ENCODE data around the gene PDLIM5.

The PDLIM5 gene

GRCh38 chr4:94559351-94559806, 107.6 kb downstream of the PDLIM5 start:
- no peak for DNase-seq (ENCODE audit: low spot score)

- DNase-seq (ENCODE audit: low spot score): no peak
These were observed 109.7 kb downstream of the PDLIM5 start for GRCh38 chr4:94561249-94562024.

DNA sequence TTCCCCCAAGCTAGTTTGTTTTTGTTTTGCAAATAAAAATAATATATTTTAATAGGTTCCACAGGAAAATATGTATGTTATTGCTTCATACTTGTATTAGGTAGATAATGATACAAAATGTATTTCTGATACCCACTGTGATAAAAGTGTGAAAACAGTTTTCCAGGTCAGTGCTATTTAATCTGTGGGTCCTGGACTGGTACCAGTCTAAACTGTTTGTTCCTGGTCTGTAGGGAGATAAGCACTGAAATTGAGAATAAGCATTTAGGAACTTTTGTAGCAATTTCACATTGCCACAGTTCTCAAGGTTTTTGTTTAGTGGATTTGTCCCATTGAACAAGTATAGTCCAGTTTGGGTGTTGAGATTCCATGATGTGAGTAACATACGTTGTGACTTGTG, 110.5 kb downstream of the PDLIM5 start:
- no peak for DNase-seq (ENCODE audit: low spot score)

- no peak for DNase-seq (ENCODE audit: low spot score)
These were observed 112.5 kb downstream of the PDLIM5 start for GRCh38 chr4:94564252-94564651.

DNA sequence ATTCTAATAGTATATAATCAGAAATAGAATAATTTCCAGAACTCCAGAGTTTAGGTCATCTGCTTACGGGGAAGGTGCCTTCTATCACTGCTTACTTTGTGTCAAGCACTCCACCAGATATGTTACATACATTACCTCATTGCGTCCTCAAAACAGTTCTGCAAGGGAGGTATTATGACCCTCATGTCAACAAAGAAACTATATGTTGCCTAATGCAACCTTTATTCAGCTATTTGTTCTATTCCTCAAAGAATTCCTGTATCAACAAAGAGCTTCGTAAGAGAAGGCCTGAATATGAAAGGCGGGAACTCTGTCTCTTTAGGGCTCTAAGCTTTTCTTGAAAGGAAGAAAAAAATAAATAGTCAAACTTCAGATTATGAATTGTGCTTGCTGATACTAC, 114.7 kb downstream of the PDLIM5 start:
- DNase-seq (ENCODE audit: low spot score): no peak

- DNase-seq (ENCODE audit: low spot score): no peak
These were observed 116.1 kb downstream of the PDLIM5 start for GRCh38 chr4:94567811-94568210.

DNA sequence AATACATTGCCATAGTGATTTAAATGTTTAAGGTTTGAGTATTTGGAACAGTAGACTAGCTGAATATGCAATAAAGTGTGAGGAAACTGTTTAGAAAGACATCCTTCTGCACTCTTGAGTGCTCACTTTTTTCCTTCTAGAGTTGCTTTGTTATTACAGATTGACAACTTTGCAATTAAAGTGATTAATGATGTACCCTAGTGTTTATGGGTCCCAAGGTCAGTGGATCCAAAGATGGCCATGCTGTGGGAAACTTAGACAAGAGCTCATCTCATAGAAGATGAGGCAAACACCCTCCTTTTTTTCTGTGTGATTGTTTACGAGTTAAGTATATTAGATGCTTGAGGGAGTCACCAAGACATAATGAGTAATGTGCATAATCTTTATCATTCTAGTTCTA, 118.8 kb downstream of the PDLIM5 start:
- no peak for DNase-seq (ENCODE audit: low spot score)

DNA sequence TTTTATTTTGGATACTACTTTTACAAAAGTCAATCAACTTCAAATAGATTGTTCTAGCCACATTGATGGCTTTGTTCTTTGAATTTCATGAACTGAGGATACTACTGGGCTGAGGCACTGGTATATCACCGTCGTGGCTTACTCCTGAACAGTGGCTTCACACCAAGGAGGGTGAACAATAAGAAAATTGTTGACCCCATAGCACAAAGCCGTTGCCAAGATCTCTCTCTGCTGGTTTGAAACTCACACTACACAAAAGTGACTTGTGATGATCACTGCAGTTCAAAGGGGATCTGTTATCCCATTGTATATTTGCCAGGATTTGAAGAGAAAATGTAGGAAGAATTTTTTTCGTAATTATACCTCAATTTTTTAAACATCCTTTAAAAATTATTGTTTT, 119.6 kb downstream of the PDLIM5 start:
- DNase-seq (ENCODE audit: low spot score): no peak

GRCh38 chr4:94571715-94572114, 120.0 kb downstream of the PDLIM5 start:
- DNase-seq (ENCODE audit: low spot score): no peak

GRCh38 chr4:94574050-94574449, 122.3 kb downstream of the PDLIM5 start:
- no peak for DNase-seq (ENCODE audit: low spot score)

GRCh38 chr4:94574616-94575015, 122.9 kb downstream of the PDLIM5 start:
- DNase-seq (ENCODE audit: low spot score): no peak

DNA sequence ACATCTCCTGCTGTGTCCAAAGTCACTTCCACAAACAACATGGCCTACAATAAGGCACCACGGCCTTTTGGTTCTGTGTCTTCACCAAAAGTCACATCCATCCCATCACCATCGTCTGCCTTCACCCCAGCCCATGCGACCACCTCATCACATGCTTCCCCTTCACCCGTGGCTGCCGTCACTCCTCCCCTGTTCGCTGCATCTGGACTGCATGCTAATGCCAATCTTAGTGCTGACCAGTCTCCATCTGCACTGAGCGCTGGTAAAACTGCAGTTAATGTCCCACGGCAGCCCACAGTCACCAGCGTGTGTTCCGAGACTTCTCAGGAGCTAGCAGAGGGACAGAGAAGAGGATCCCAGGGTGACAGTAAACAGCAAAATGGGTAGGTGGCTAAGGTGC, 123.9 kb downstream of the PDLIM5 start:
- DNase-seq (ENCODE audit: low spot score): no peak

DNA sequence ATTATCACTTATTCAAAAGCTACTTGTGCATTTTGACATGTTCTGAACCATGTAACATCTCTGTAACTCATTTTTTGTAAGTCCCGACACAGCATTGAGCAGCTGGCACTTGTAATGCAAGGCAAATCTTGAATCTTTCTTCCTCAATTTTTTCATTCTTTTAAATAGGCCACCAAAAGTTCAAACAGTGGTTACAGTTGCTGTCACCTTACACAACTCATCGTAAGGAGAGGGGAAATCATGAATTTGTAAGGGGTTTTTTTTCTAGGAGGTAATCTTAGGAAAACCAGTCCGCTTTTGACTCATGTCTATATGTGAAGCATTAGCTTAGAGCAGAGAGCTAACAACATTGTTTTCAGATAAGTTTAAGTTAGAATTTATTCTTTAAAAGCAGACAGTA, 124.5 kb downstream of the PDLIM5 start:
- no peak for DNase-seq (ENCODE audit: low spot score)

GRCh38 chr4:94577136-94577535, 125.4 kb downstream of the PDLIM5 start:
- no peak for DNase-seq (ENCODE audit: low spot score)

- no peak for DNase-seq (ENCODE audit: low spot score)
These were observed 126.5 kb downstream of the PDLIM5 start for GRCh38 chr4:94578195-94578594.

- DNase-seq (ENCODE audit: low spot score): no peak
These were observed 130.0 kb downstream of the PDLIM5 start for GRCh38 chr4:94581766-94582165.

DNA sequence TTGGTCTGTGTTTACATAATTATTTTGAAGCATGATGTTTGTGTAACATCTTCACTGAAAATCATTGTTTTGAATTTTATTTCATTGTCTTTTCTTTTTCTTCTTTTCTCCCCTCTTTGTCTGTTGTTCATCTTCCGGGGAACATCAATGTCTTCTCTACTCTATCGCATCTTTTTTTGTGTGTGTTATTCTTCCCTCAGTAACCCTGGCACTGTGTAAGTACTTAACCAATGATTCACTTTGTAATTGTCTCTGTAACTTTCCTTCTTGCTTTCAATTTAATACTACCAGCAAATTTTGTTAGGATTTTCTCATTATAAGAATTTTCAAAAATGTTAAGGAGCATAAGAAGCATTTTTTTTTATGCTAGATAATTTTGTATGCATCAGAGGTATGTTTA, 130.8 kb downstream of the PDLIM5 start:
- DNase-seq (ENCODE audit: low spot score): no peak

- no peak for DNase-seq (ENCODE audit: low spot score)
These were observed 132.3 kb downstream of the PDLIM5 start for GRCh38 chr4:94583914-94584641.

- DNase-seq (ENCODE audit: low spot score): no peak
These were observed 137.4 kb downstream of the PDLIM5 start for GRCh38 chr4:94588896-94589693.

- no peak for DNase-seq (ENCODE audit: low spot score)
These were observed 138.8 kb downstream of the PDLIM5 start for GRCh38 chr4:94590493-94590892.

DNA sequence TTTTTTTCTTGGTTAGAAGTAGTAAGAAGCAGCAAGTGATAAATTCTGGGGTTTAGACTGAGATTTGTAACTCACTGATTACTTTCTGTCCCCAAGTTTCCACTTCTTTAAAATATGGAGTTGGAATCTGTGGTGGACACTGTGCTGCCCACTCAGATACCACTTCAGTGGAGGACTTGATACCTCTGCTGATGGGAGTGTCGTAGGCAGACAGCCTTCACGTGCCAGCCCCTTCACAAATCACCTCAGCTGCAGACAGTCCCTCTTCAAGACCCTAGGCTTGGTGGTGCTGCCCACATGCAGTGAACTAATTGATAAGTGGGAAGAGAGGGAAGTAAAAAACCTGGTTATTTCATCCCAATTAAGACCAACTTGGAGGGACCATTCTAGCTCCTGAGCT, 139.5 kb downstream of the PDLIM5 start:
- DNase-seq (ENCODE audit: low spot score): no peak

- no peak for DNase-seq (ENCODE audit: low spot score)
These were observed 143.3 kb downstream of the PDLIM5 start for GRCh38 chr4:94595013-94595412.
